Stimulated activated CD4-positive, alpha-beta T cell treated with anti-CD3 and anti-CD28 coated beads, TNF-alpha, amount 100 ng/mL, for 48 hours (primary cell): ENCODE data around the gene CNR2.
"Not testable (repeated sequence)": the region's sequence is repeated elsewhere in the genome, so short reads cannot be mapped to it uniquely, and the experiment has no call there.

Experiments used
- DNase-seq, 3 donors: peaks; one replicate each; pipeline ENCODE4 v3.0.0-alpha.2; 2020; ENCODE audit warnings: low read depth in 3 of 3

The CNR2 gene

DNA sequence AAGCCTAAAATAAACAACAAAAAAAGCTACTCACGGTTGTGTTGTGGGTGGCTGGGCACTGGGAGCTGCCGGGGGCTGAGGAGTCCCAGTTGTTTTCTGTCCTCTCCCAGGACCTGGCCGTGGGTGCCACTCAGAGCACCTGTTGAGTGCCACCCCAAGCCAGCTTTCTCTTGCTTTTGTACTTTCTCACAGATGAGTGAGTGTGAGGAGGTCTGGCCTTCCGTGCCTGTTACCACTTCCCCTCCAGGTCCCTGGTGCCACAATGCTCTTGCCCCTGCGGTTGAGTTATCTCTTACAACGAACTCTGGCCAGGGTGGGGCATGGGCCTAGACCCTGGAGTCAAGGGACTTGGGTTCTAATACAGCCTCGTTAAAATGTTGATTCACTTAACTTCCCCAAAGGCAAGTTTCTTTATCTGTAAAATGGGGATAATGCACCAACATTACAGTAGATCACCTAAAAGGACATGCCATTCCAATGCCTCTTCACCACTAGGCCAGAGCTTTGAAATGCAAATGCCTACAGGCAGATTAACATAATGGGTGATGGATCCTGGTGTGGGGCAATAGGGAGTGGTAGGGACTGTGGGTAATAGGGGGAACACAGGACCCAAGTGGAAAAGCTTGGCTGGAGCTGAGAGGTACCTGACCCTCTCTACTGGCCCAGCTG is at the start of gene CNR2:
TSS of gene CNR2 (minus strand) at position 151 of the 669 bp plus-strand sequence. CDS start 37,745 bp downstream, outside the sequence.
- DNase-seq = no peak

DNA sequence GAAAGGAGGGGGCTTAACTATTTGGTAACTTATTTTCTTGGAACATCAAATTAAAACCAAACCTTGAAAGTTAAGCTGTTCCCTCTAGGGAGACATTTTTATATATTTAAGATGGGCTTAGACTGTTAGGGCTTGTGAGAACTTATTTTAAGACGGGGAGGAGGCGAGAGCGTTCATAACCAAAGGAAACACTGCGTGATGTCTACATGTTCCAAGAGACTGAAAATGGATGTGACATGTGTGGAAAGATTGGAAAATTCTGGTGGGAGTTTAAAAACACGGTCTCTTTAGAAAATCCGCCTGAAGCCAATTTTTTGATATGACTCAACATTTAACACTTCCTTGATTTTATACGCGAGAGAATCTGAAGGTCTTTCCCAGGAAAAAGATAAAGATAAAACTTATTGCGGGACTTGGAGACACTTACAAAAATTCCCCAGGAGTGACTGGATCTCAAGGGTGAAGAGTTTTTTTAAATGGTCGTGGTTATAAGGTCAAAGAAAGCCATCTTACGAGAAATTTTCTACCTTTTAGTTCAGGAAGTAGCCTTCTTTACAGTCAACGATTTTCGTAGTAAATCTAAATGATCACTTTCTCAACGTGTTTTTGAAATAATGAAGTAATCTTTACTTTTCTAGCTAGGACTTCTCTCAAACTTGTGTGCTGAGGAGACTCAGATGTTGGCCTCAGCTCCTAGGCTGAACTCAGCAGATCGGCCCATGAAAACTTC is 47.3 kb upstream of the CNR2 start:
- no peak for DNase-seq

DNA sequence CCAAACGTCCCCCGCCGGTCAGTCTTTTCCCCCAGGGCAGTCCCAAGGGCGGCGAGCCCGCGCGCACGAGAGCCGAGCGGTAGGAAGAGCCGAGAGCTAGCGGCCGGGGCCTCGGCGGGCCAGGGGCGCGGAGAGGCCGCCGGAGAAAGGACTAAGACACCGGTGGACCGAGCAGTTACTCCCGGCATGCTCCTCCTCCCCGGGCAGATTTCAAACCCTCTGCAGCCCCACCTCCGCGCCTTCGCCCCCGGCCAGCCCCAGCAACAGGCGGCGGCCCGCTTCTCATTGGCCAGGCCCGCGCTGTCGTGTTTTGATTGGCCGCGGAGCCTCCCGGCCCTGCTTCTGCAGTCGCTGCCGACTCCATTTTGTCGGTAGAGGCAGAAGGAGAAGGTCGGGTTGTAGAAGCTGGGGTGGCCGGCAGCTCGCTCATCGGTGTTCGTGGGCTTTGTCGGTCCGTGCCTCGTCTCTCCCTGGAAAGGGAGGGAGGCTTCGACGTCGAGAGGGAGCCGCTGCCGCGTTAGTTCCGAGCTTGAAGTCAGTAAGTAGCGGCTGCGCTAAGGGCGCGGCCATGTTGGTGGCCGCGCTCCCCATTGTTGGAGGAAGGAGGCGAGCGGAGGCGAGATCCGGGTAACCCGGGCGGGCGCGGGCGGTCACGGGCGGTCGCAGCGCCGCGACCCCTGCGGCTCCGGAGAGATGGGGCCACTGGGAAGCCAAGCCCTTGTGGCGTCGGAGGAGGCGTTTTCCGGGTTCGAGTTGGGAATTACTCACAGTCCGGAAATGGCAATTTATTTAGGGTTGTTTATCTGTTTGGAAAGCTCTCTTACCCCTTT is 46.5 kb upstream of the CNR2 start, which contains the start of gene PNRC2:
TSS of gene PNRC2 (plus strand) at position 368 of the 830 bp plus-strand sequence. CDS start 1,630 bp downstream, outside the sequence.
- DNase-seq = peak; percentile 88 to 96 (median 93)

DNA sequence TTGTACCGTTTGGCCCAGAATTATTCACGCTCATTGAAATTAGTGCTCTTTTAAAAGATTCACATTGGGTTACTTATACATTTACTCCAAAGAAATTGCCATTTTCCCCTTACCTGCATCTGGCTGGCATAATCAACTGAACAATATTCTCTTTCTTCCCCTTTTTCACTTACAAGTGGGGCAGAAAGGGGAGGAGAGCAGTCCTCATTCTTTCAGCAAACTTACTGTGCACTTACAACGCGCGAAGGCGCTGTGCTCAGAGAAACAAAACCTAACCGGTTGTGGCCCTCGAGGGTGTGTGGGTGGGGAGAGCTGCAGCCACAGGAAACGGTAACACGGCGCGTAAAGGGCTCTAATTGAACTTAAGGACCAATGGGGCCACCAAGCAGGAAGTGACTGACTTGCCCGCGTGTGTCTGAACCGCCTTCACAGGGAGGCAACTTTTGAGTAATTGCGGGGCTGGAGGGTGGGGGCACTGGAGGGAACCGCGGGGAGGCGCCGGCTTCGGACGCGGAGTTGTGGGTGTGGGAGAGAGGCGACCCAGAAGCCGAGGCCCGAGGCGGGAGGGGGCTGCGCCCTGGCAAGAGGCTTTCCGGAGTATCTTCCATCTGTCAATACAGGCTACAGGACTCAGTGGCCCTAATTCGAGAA is 45.8 kb upstream of the CNR2 start:
- peak; percentile 89 to 92 (median 90) for DNase-seq

DNA sequence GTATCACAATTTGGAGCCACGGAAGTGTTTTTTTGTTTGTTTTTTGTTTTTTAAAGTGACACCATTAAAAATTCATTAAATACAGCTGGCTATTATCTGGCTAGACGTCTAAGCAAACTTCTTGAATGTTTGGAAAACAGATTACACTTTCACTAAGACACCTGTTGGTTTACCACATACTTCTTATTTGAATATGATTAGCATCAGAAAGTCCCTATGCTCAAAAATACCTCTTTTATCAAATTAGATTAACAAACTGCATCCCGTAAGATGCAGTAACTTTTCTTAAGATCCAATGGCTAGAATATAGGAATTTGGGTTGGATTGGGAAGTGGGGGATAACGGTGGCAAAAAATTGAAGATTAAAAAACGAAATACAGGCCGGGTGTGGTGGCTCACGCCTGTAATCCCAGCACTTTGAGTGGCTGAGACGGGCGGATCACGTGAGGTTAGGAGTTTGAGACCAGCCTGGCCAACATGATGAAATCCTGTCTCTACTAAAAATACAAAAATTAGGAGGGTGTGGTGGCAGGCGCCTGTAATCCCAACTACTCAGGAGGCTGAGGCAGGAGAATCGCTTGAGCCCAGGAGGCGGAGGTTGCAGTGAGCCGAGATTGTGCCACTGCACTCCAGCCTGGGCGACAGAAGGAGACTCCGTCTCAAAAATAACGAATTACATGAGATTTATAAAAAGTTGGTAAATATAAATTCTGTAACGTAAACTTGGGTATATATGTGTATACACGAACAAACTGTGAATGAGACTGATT is 45.1 kb upstream of the CNR2 start:
- not testable (repeated sequence) for DNase-seq

DNA sequence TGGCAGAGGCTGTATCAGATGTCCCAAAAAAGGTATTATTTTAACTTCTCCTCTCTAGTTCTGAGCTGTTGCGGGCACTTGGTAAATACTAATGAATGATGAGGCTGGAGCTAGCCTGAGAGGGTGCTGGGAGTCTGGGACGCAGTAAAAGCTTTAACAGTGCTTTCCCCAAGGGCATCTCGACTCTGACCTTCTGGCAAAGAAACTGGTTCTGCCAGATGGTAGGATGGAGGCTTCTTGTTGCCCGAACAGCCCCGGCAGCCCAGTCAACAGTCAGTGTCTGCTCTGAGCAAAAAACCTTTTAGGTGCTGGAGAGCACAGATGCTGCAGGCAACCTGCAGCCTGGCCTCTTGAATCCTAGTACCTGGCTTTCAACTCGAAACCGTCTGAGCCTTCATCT is 43.9 kb upstream of the CNR2 start:
- DNase-seq = no peak

DNA sequence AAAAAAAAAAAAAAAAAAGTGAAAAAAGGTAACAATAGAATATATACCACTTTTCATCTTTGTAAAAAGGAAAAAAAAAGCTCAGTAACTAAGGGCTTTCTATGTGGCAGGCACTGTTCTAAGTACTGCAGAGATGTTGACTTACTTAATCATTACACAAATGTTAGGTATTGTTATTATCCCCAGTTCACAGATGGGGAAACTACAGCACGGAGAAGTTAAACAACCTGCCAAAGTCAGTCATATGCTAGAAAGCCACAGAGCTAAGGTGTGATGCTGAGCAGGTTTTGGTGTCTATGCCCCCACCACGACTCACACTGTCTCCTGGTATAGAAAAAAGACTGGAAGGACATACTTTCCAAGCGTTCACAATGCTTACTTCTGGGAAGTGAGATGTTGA is 39.9 kb upstream of the CNR2 start:
- DNase-seq = no peak

DNA sequence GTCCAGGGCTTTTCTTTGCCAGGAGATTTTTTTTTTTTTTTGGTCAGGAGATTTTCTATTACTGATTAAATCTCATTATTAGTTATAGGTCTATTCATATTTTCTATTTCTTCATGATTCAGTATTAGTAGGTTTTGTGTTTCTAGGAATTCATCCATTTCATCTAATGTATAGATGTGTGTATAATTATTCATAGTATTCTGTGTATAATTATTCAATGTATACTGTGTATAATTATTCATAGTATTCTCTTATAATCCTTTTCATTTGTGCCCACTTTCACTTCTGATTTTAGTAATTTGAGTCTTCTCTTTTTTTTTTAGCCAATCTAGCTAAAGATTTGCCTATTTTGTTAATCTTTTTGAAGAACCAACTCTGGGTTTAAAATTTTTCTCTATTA is 34.2 kb upstream of the CNR2 start:
- no peak for DNase-seq

DNA sequence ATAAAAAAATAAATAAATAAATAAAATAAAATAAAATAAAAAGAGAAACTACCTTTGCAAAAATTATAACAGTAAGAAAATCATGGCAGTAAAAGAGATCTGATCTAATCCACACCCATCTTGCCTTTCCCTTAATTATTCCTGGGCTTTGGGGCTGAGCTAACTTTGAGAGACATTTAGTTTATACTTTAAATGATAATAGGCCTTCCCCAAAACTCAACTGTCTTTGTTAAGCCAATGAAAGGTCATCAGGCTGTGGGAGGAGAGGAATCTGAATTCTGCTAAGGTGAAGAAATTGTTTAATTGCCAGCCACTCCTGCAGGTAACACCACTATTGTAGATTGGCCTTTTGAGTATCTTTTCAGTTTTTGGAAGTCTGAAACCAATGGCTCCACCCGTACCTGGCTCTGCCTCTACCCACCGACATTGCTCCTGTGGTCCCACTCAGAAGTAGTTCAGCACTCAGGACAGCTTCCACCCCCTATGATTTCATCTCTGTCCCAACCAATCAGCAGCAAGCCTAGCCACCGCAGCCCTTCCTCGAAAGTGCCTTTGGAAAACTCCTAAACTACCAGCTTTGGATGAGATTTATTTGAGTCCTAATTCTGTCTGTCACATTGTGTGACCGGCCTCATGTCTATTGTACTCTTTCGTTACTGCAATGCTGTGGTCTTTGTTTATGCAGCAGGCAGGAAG is 23.5 kb upstream of the CNR2 start:
- DNase-seq = no peak

GRCh38 chr1:23931491-23931880 is 18.3 kb upstream of the CNR2 start:
- no peak for DNase-seq

- no peak for DNase-seq
Measured at GRCh38 chr1:23930861-23931490, 17.8 kb upstream of the CNR2 start.

DNA sequence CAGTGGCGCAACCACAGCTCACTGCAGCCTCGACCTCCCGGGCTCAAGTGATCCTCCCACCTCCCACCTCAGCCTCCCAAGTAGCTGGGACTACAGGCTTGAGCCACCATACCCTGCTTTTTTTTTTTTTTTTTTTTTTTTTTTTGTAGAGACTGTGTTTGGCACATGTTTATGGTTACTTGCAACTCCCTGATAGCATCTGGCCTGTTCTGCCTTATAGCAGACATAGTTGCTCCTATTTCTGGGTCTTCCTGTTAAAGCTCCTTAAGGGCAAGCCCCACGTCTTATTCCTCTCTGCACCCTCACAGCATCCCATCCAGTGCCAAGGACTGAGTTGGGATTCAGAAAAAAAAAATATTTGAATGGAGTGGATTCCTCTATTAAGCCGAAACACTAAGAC is 17.1 kb upstream of the CNR2 start:
- DNase-seq = no peak

- DNase-seq = no peak
Measured at GRCh38 chr1:23928789-23929188, 15.6 kb upstream of the CNR2 start.

GRCh38 chr1:23927097-23927496 is 13.9 kb upstream of the CNR2 start:
- DNase-seq = no peak

- DNase-seq = no peak
Measured at GRCh38 chr1:23925279-23925678, 12.1 kb upstream of the CNR2 start.

DNA sequence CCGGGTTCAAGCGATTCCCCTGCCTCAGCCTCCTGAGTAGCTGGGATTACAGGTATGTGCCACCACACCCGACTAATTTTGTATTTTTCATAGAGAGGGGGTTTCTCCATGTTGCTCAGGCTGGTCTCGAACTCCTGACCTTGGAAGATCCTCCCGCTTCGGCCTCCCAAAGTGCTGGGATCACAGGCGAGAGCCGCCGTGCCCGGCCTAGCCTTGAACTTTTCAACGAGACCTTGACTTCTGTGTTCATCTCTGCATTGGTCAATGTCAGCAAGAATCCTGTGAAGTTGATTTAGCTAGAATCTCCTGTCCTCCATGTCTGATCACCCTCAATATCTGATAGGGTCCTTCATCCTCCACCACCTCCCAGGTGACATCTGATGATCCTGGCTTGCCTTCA is 11.4 kb upstream of the CNR2 start:
- DNase-seq = no peak

DNA sequence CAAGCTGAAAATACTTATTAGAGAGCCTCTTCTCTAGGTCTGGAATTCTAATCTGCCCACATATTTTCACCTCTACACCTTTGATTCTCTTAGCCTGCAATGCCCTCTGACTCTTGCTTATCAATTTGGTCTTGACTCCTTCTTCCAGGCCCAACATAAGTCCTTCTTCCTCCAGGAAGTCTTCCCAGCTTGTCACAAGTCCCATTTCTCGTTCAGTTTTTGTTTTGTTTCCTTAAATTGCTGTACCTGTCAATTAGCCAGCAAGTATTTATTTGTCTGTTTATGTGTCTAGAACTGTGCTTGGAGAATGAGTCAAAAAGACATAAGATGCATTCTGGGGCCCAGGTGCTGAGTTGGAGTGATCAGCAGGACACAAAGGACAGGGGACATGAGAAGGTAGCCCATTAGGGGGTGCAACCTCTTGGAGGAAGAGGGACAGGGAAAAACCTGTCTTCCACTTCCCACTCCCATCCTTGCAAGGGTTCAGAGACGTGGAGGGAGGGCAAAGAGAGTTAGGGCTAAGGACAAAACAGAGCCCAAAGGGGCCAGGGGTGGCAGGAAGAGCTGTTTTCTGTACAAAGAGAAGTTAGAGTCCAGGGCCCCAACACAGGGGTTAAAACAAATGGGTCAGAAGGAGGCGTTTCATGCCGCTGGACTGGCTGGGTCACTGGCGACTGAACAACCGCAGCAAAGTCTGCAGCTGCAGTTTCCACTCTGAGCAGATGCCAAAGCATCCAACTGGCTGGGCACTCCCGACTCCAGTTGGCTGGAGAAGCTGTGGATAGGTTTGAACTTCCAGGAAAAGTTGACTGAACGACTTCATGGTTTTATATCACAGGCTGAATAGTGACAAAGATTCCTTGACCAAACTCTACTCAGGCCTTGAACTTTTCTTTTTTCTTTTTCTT is 10.7 kb upstream of the CNR2 start:
- DNase-seq = no peak

GRCh38 chr1:23922321-23922943 is 9.3 kb upstream of the CNR2 start:
- DNase-seq = no peak
